ENCODE data around the gene SERTAD4.

Gene SERTAD4

GRCh38 chr1:210233495-210234328, 1.1 kb downstream of the SERTAD4 start:
- peak in 1 of 5 experiments; percentile 38 for DNase-seq

GRCh38 chr1:210234329-210234757, 1.7 kb downstream of the SERTAD4 start:
- DNase-seq, result no peak

GRCh38 chr1:210235363-210236053, 2.9 kb downstream of the SERTAD4 start:
- DNase-seq, result no peak

- no peak for DNase-seq
Observed at GRCh38 chr1:210236386-210236839, 3.8 kb downstream of the SERTAD4 start.

GRCh38 chr1:210236840-210237409, 4.3 kb downstream of the SERTAD4 start:
- DNase-seq, result no peak

- DNase-seq, result no peak
Observed at GRCh38 chr1:210237479-210237878, 4.9 kb downstream of the SERTAD4 start.

GRCh38 chr1:210237981-210238380, 5.4 kb downstream of the SERTAD4 start:
- no peak for DNase-seq

- no peak for DNase-seq
Observed at GRCh38 chr1:210239349-210240111, 6.9 kb downstream of the SERTAD4 start.

GRCh38 chr1:210241121-210241520, 8.5 kb downstream of the SERTAD4 start:
- no peak for DNase-seq

GRCh38 chr1:210244746-210245367, 12.3 kb downstream of the SERTAD4 start:
- DNase-seq, result no peak

- no peak for DNase-seq
Observed at GRCh38 chr1:210246447-210246846, 13.9 kb downstream of the SERTAD4 start.

- DNase-seq, result no peak
Observed at GRCh38 chr1:210248341-210248740, 15.7 kb downstream of the SERTAD4 start.

- DNase-seq, result no peak
Observed at GRCh38 chr1:210250665-210250997, 18.0 kb downstream of the SERTAD4 start.

GRCh38 chr1:210250998-210251679, 18.5 kb downstream of the SERTAD4 start:
- peak in 1 of 5 experiments; percentile 14 for DNase-seq

- no peak for DNase-seq
Observed at GRCh38 chr1:210251680-210252490, 19.3 kb downstream of the SERTAD4 start.

- no peak for DNase-seq
Observed at GRCh38 chr1:210252621-210253051, 20.0 kb downstream of the SERTAD4 start.

GRCh38 chr1:210254298-210254697, 21.7 kb downstream of the SERTAD4 start:
- no peak for DNase-seq

GRCh38 chr1:210257698-210258529, 25.3 kb downstream of the SERTAD4 start:
- no peak for DNase-seq

- no peak for DNase-seq
Observed at GRCh38 chr1:210259561-210259960, 27.0 kb downstream of the SERTAD4 start.

GRCh38 chr1:210260096-210260495, 27.5 kb downstream of the SERTAD4 start:
- DNase-seq, result no peak

Measured in T-helper 2 cell (primary cell).